Activated T-cell treated with anti-CD3 and anti-CD28 coated beads, Interleukin-2, amount 50 U/mL, for 72 hours (primary cell): ENCODE data around the gene FAM174B. TPM values are rescaled to one million over a fixed set of nuclear protein-coding genes. Genes with fewer than 3 reads are reported as not detected.

Experiments used
- ATAC-seq, 2 donors: fragments of 150-1000 bp; cut with Tn5 transposase; replicated peaks in 1 of 2; 2 replicates each; pipeline ENCODE4 v1.10.0; 2021; ENCODE audit warnings: moderate library complexity in 2 of 2, mild to moderate bottlenecking in 1 of 2
- DNase-seq, 2 donors: peaks; one replicate each; pipeline ENCODE4 v3.0.0; 2021 to 2022; ENCODE audit warnings: mixed read lengths in 1 of 2
- H3K27ac Mint-ChIP-seq: one replicate; pipeline ENCODE4 v1.8.0; 2022; ENCODE audit warnings: mild to moderate bottlenecking, moderate library complexity, mixed read lengths
- H3K27me3 Mint-ChIP-seq: one replicate; pipeline ENCODE4 v1.8.0; 2022; ENCODE audit warnings: low read depth, mixed read lengths
- H3K36me3 Mint-ChIP-seq, 2 donors: one replicate each; pipeline ENCODE4 v1.8.0; 2022; ENCODE audit warnings: mixed read lengths in 2 of 2, mild to moderate bottlenecking in 1 of 2; ENCODE audit not compliant: insufficient read depth in 2 of 2
- H3K4me1 Mint-ChIP-seq: one replicate; pipeline ENCODE4 v1.8.0; 2022; ENCODE audit warnings: low read depth, mixed read lengths
- H3K4me3 Mint-ChIP-seq, 2 donors: one replicate each; pipeline ENCODE4 v1.8.0; 2022; ENCODE audit warnings: mild to moderate bottlenecking in 2 of 2, mixed read lengths in 2 of 2, moderate library complexity in 2 of 2
- H3K9me3 Mint-ChIP-seq, 2 donors: one replicate each; pipeline ENCODE4 v1.8.0; 2022; ENCODE audit warnings: mixed read lengths in 2 of 2
- total RNA-seq, 2 donors: library from RNA; stranded (reverse); gene quantifications; one replicate each; pipeline ENCODE4 v1.2.3, GENCODE V29; 2022

FAM174B gene
- total RNA-seq, 2 donors from 2014 or later, result 5.0 to 9.9 TPM

- Mint-ChIP-seq H3K9me3 (peaks cover 2 to 3% of the 10 kb centered on the region in 2 donors), H3K4me1 (no peaks in the 10 kb centered on the region), H3K36me3 (peaks cover 1 to 2% of the 10 kb centered on the region in 2 donors), H3K27me3 (peaks cover 6% of the 10 kb centered on the region), H3K4me3 (no peak overlapping the region), H3K27ac (no peak overlapping the region)
- no peak for DNase-seq
- no peak for ATAC-seq
These were observed 9.4 kb downstream of the FAM174B start for GRCh38 chr15:92646216-92646615.

- Mint-ChIP-seq H3K27me3 (peaks cover 2% of the 10 kb centered on the region), H3K4me1 (no peaks in the 10 kb centered on the region), H3K4me3 (no peak overlapping the region), H3K36me3 (peaks cover 0 to 2% of the 10 kb centered on the region in 2 donors), H3K27ac (no peak overlapping the region), H3K9me3 (peaks cover 0 to 3% of the 10 kb centered on the region in 2 donors)
- no peak for DNase-seq
- no peak for ATAC-seq
These were observed 9.8 kb downstream of the FAM174B start for GRCh38 chr15:92645731-92646130.

- H3K36me3 Mint-ChIP-seq, result peaks cover 0 to 2% of the 10 kb centered on the region in 2 donors
- H3K27ac Mint-ChIP-seq, result no peak overlapping the region
- H3K4me1 Mint-ChIP-seq, result no peaks in the 10 kb centered on the region
- peaks cover 0 to 3% of the 10 kb centered on the region in 2 donors for H3K9me3 Mint-ChIP-seq
- no peak for DNase-seq
- H3K27me3 Mint-ChIP-seq, result no peaks in the 10 kb centered on the region
- no peak overlapping the region for H3K4me3 Mint-ChIP-seq
- no peak for ATAC-seq
These were observed 10.4 kb downstream of the FAM174B start for GRCh38 chr15:92645051-92645631.

GRCh38 chr15:92643849-92644815 lies 11.4 kb downstream of the FAM174B start:
- Mint-ChIP-seq H3K27me3 (peaks cover 5% of the 10 kb centered on the region), H3K36me3 (peaks cover 0 to 7% of the 10 kb centered on the region in 2 donors), H3K4me1 (no peaks in the 10 kb centered on the region), H3K4me3 (no peak overlapping the region), H3K9me3 (peaks cover 0 to 6% of the 10 kb centered on the region in 2 donors), H3K27ac (no peak overlapping the region)
- ATAC-seq (no peak), DNase-seq (no peak)

- no peak for DNase-seq
- Mint-ChIP-seq H3K9me3 (peaks cover 0 to 6% of the 10 kb centered on the region in 2 donors), H3K4me1 (peaks cover 6% of the 10 kb centered on the region), H3K36me3 (peaks cover 0 to 7% of the 10 kb centered on the region in 2 donors), H3K4me3 (no peak overlapping the region), H3K27me3 (peaks cover 10% of the 10 kb centered on the region), H3K27ac (no peak overlapping the region)
- no peak for ATAC-seq
These were observed 16.7 kb downstream of the FAM174B start for GRCh38 chr15:92638709-92639365.

- H3K36me3 Mint-ChIP-seq, result peaks cover 0 to 7% of the 10 kb centered on the region in 2 donors
- H3K4me1 Mint-ChIP-seq, result peaks cover 6% of the 10 kb centered on the region
- H3K4me3 Mint-ChIP-seq, result no peak overlapping the region
- H3K27ac Mint-ChIP-seq, result no peak overlapping the region
- H3K27me3 Mint-ChIP-seq, result peaks cover 10% of the 10 kb centered on the region
- H3K9me3 Mint-ChIP-seq, result peaks cover 0 to 6% of the 10 kb centered on the region in 2 donors
- ATAC-seq (no peak), DNase-seq (no peak)
These were observed 17.3 kb downstream of the FAM174B start for GRCh38 chr15:92638291-92638708.

GRCh38 chr15:92637626-92638025 lies 17.9 kb downstream of the FAM174B start:
- ATAC-seq (no peak), DNase-seq (no peak)
- no peak overlapping the region for H3K4me3 Mint-ChIP-seq
- H3K27ac Mint-ChIP-seq, result no peak overlapping the region
- H3K36me3 Mint-ChIP-seq, result peaks cover 0 to 7% of the 10 kb centered on the region in 2 donors
- H3K4me1 Mint-ChIP-seq, result peaks cover 6% of the 10 kb centered on the region
- H3K9me3 Mint-ChIP-seq, result peaks cover 0 to 5% of the 10 kb centered on the region in 2 donors
- peaks cover 10% of the 10 kb centered on the region for H3K27me3 Mint-ChIP-seq

- Mint-ChIP-seq H3K36me3 (peaks cover 0 to 7% of the 10 kb centered on the region in 2 donors), H3K9me3 (peaks cover 0 to 3% of the 10 kb centered on the region in 2 donors), H3K4me3 (no peak overlapping the region), H3K4me1 (peaks cover 6% of the 10 kb centered on the region), H3K27me3 (peaks cover 10% of the 10 kb centered on the region), H3K27ac (no peak overlapping the region)
- ATAC-seq, result no peak
- no peak for DNase-seq
These were observed 18.6 kb downstream of the FAM174B start for GRCh38 chr15:92636908-92637481.

- peaks cover 10% of the 10 kb centered on the region for H3K27me3 Mint-ChIP-seq
- ATAC-seq, result no peak
These were observed 19.1 kb downstream of the FAM174B start for GRCh38 chr15:92636401-92636907.

GRCh38 chr15:92634671-92635201 lies 20.8 kb downstream of the FAM174B start:
- Mint-ChIP-seq H3K36me3 (peaks cover 0 to 1% of the 10 kb centered on the region in 2 donors), H3K27me3 (peaks cover 8% of the 10 kb centered on the region), H3K27ac (no peak overlapping the region), H3K4me1 (peaks cover 14% of the 10 kb centered on the region), H3K4me3 (no peak overlapping the region), H3K9me3 (peaks cover 0 to 2% of the 10 kb centered on the region in 2 donors)
- DNase-seq (no peak), ATAC-seq (no peak)

More at GRCh38 chr15:92636401-92636907, 19.1 kb downstream of the FAM174B start:
- Mint-ChIP-seq H3K36me3 (peaks cover 0 to 7% of the 10 kb centered on the region in 2 donors), H3K9me3 (peaks cover 0 to 3% of the 10 kb centered on the region in 2 donors), H3K4me1 (peaks cover 6% of the 10 kb centered on the region), H3K27ac (no peak overlapping the region), H3K4me3 (no peak overlapping the region)
- DNase-seq, result no peak

GRCh38 chr15:92634060-92634459 lies 21.5 kb downstream of the FAM174B start:
- no peaks in the 10 kb centered on the region for H3K36me3 Mint-ChIP-seq
- peaks cover 20% of the 10 kb centered on the region for H3K4me1 Mint-ChIP-seq
- H3K27me3 Mint-ChIP-seq, result peaks cover 5% of the 10 kb centered on the region
- no peak overlapping the region for H3K4me3 Mint-ChIP-seq
- H3K27ac Mint-ChIP-seq, result no peak overlapping the region
- no peaks in the 10 kb centered on the region for H3K9me3 Mint-ChIP-seq
- no peak for ATAC-seq
- DNase-seq, result no peak

GRCh38 chr15:92633418-92633817 lies 22.2 kb downstream of the FAM174B start:
- no peak overlapping the region for H3K27ac Mint-ChIP-seq
- no peak for ATAC-seq
- no peaks in the 10 kb centered on the region for H3K9me3 Mint-ChIP-seq

More at GRCh38 chr15:92633418-92633817, 22.2 kb downstream of the FAM174B start:
- Mint-ChIP-seq H3K4me1 (peaks cover 22% of the 10 kb centered on the region), H3K4me3 (no peak overlapping the region), H3K27me3 (peaks cover 5% of the 10 kb centered on the region), H3K36me3 (no peaks in the 10 kb centered on the region)
- no peak for DNase-seq
